ENCODE measurements around the gene FPR2.

- no peak for TF ChIP-seq RAD21 (IDR thresholded peaks at IDR 0.05)
- TF ChIP-seq CTCF (IDR thresholded peaks at IDR 0.05; ENCODE audit: low read depth, low read length, missing input control) = no peak
- TF ChIP-seq TAF1 (conservative IDR thresholded peaks at IDR 0.05) = no peak
- no peak for TF ChIP-seq REST (IDR thresholded peaks at IDR 0.05)
- TF ChIP-seq YY1 (IDR thresholded peaks at IDR 0.05) = no peak
- no peak for TF ChIP-seq ATF3 (IDR thresholded peaks at IDR 0.05)
- TF ChIP-seq ZBTB33 (IDR thresholded peaks at IDR 0.05) = no peak
Measured at GRCh38 chr19:51780270-51780669, 19.3 kb downstream of the FPR2 start.
